ENCODE data around the gene PIP5K1C.
"Not testable (repeated sequence)": the region's sequence is repeated elsewhere in the genome, so short reads cannot be mapped to it uniquely, and the experiment has no call there.

PIP5K1C gene

GRCh38 chr19:3648037-3648905 is 52.0 kb downstream of the PIP5K1C start:
- H3K4me3 ChIP-seq (ENCODE audit: low read depth, low read length): no peak overlapping the region
- no peak for TF ChIP-seq CTCF (IDR thresholded peaks at IDR 0.05; ENCODE audit: borderline replicate concordance, insufficient read depth, low read depth, low read length)

- not testable (repeated sequence) for H3K4me3 ChIP-seq (ENCODE audit: low read depth, low read length)
Measured at GRCh38 chr19:3647102-3647501, 53.2 kb downstream of the PIP5K1C start.

- no peak for TF ChIP-seq CTCF (IDR thresholded peaks at IDR 0.05; ENCODE audit: borderline replicate concordance, insufficient read depth, low read depth, low read length)
- no peak overlapping the region for H3K4me3 ChIP-seq (ENCODE audit: low read depth, low read length)
Measured at GRCh38 chr19:3646336-3647092, 53.8 kb downstream of the PIP5K1C start.

- no peak for TF ChIP-seq CTCF (IDR thresholded peaks at IDR 0.05; ENCODE audit: borderline replicate concordance, insufficient read depth, low read depth, low read length)
- H3K4me3 ChIP-seq (ENCODE audit: low read depth, low read length): no peak overlapping the region
Measured at GRCh38 chr19:3645726-3646125, 54.5 kb downstream of the PIP5K1C start.

GRCh38 chr19:3645067-3645396 is 55.2 kb downstream of the PIP5K1C start:
- no peak for TF ChIP-seq CTCF (IDR thresholded peaks at IDR 0.05; ENCODE audit: borderline replicate concordance, insufficient read depth, low read depth, low read length)
- H3K4me3 ChIP-seq (ENCODE audit: low read depth, low read length): no peak overlapping the region

GRCh38 chr19:3644351-3645066 is 55.8 kb downstream of the PIP5K1C start:
- H3K4me3 ChIP-seq (ENCODE audit: low read depth, low read length): no peak overlapping the region
- TF ChIP-seq CTCF (IDR thresholded peaks at IDR 0.05; ENCODE audit: borderline replicate concordance, insufficient read depth, low read depth, low read length): no peak

- TF ChIP-seq CTCF (IDR thresholded peaks at IDR 0.05; ENCODE audit: borderline replicate concordance, insufficient read depth, low read depth, low read length): no peak
- H3K4me3 ChIP-seq (ENCODE audit: low read depth, low read length): no peak overlapping the region
Measured at GRCh38 chr19:3643674-3644313, 56.5 kb downstream of the PIP5K1C start.

All from GM12875 (cell line).